GM10847 (cell line): ENCODE results near the gene TPI1.

ENCODE experiments used
- POLR2A ChIP-seq: IDR thresholded peaks from 2 replicates; pipeline ENCODE4 v1.6.1; 2011; ENCODE audit not compliant: insufficient read length; ENCODE audit errors: extremely low read depth

Gene TPI1

DNA sequence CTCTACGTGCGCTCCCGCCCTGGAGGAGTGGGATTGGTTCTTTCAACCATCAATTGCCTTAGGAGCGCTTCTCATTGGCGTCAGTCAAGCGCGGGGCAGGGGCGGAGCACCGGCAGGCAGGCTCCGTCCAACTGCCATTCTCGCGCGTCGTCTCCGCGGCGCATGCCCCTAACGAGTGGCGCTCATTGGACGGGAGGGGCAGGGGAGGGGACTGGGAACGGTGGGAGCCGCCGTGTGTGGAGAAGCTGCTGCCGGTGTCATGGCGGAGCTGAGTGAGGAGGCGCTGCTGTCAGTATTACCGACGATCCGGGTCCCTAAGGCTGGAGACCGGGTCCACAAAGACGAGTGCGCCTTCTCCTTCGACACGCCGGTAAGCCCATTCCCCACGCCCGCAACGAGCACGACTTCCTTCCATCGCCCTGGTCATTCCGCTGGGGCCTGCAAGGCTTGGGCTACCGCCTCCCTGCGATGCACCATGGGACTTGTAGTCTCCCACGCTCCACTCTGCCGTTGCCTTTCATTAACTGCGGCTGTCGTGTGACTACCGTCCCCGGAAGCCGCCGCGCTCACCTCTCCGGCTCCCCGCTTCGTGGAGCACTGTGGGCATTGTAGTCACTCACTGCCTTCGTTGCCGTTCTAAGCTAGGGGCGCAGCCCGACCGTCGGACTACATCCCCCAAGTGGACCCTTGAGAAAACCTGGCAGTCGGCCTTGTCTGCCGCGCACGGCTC is 15.2 kb upstream of the TPI1 start, which contains the start of gene USP5:
Gene USP5 (plus strand): TSS at position 230 of the 730 bp plus-strand sequence. CDS start 30 bp downstream, at position 260.
- TF ChIP-seq POLR2A = peak; percentile 74

GRCh38 chr12:6852651-6853354 is 14.5 kb upstream of the TPI1 start:
- TF ChIP-seq POLR2A = no peak

GRCh38 chr12:6853626-6854025 is 13.7 kb upstream of the TPI1 start:
- TF ChIP-seq POLR2A = no peak

- no peak for TF ChIP-seq POLR2A
Measured at GRCh38 chr12:6854036-6854435, 13.3 kb upstream of the TPI1 start.

DNA sequence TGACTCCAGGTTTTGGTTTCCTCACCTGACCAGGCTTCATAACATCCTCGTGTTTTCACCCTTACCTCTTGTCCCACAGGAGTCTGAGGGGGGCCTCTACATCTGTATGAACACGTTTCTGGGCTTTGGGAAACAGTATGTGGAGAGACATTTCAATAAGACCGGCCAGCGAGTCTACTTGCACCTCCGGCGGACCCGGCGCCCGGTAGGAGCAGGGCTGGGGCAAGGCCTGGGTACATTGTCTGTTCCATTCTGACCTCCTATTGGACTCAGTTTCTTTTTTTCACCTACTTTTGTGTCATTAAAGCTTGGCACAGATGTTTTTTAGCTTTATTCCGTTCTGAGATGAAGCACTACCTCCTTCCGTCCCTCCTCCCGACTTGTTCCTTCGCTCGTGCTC is 12.0 kb upstream of the TPI1 start:
- TF ChIP-seq POLR2A = no peak

GRCh38 chr12:6858799-6859198 is 8.5 kb upstream of the TPI1 start:
- TF ChIP-seq POLR2A = no peak

DNA sequence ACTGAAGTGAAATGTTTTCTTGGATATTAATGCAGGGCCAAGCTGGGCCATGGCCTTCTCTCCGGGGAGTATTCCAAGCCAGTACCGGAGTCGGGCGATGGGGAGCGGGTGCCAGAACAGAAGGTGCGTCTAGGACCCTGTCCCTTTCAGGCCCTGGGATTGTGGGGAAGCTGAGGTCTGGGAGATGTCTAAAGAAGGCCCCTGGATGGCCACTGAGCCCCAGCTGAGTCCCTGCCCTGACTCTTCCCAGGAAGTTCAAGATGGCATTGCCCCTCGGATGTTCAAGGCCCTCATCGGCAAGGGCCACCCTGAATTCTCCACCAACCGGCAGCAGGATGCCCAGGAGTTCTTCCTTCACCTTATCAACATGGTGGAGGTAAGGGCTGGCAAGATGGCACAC is 7.2 kb upstream of the TPI1 start:
- no peak for TF ChIP-seq POLR2A

GRCh38 chr12:6860942-6861341 is 6.4 kb upstream of the TPI1 start:
- no peak for TF ChIP-seq POLR2A

- no peak for TF ChIP-seq POLR2A
Measured at GRCh38 chr12:6861391-6861790, 5.9 kb upstream of the TPI1 start.

DNA sequence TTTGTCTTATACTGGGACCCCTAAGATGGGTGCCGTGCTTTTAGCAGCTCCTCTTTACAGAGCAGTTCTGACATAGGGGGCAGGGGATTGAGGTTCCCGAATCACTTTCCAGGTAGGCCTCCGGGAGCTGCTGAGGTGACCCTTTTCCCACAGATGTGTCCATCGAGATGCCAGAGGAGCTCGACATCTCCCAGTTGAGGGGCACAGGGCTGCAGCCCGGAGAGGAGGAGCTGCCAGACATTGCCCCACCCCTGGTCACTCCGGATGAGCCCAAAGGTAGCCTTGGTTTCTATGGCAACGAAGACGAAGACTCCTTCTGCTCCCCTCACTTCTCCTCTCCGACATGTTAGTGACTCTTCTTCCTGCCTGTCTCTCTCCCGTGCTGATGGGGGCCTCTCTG is 4.3 kb upstream of the TPI1 start:
- TF ChIP-seq POLR2A = no peak

- TF ChIP-seq POLR2A = no peak
Measured at GRCh38 chr12:6863586-6864321, 3.6 kb upstream of the TPI1 start.

- no peak for TF ChIP-seq POLR2A
Measured at GRCh38 chr12:6866163-6866919, 990 bp upstream of the TPI1 start.

DNA sequence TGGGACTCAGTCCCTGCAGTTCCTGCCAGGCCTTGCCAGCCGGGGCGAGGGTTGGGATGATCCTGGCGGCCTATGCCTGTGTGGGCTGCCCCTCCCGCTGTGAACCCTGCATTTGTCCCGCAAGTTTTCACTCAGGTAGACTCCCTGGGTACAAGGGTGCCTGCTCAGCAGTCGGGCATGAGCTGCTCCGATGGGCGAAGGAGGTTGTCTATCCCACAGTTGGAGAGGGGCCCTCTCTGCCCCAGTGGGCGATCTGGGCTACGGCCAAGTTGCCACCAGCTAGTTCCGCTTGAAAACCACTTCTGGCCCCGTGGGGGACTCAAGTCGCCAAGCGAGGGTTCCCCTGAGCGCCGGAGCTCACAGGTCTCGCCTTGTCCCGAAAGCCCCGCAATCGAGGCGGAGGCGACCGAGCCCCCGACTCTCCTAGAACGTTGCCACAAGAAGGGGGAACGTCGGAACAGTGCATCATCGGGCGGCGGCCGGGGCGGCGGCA is 365 bp upstream of the TPI1 start:
- TF ChIP-seq POLR2A = no peak

GRCh38 chr12:6868211-6869048 is 1.1 kb downstream of the TPI1 start:
- TF ChIP-seq POLR2A = no peak
